ENCODE measurements around the gene SULT1A2.
"Not testable (repeated sequence)": the region's sequence is repeated elsewhere in the genome, so short reads cannot be mapped to it uniquely, and the experiment has no call there.

SULT1A2 gene

DNA sequence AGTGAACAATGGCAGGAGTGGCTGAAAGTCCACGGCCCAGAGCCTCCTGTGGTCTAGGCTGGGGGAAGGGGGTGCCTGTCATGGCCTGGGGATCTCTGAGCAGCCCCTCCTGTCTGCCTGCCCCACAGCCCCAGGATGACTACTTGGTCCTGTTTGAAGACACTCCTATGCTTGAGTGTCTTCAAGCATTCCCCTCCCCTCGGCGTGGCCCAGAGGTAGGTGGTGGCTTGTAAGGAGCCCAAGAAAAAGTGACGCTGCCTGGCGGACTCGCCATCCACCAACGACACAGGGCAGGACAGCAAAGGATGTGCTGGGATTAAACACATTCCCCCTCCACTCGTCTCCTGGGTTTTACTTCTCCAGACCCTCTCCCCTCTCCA, 7.3 kb upstream of the SULT1A2 start:
- Histone ChIP-seq H3K27ac (ENCODE audit: low read depth, low read length, poor library complexity, severe bottlenecking) (no peak overlapping the region), H3K4me3 (ENCODE audit: low read depth, low read length, poor library complexity, severe bottlenecking) (no peak overlapping the region), H3F3A (ENCODE audit: insufficient read depth, low read length) (no peaks in the 10 kb centered on the region), H3K9ac (ENCODE audit: low read length) (no peak overlapping the region), H4K20me1 (ENCODE audit: insufficient read depth, low read length) (no peaks in the 10 kb centered on the region), H3K36me3 (ENCODE audit: insufficient read depth, low read length) (no peaks in the 10 kb centered on the region), H3K4me1 (ENCODE audit: insufficient read depth, low read length, severe bottlenecking) (peaks cover 5% of the 10 kb centered on the region), H3K79me2 (ENCODE audit: insufficient read depth, low read length) (no peaks in the 10 kb centered on the region), H3K4me2 (ENCODE audit: low read length) (no peak overlapping the region), H3K9me2 (ENCODE audit: low read depth, low read length) (no peaks in the 10 kb centered on the region), H2AFZ (ENCODE audit: low read length) (no peak overlapping the region), H3K27me3 (ENCODE audit: insufficient read depth, low read length) (no peaks in the 10 kb centered on the region), H3K9me3 (ENCODE audit: low read length) (no peaks in the 10 kb centered on the region)
- no peak for TF ChIP-seq EZH2 (IDR thresholded peaks at IDR 0.05; ENCODE audit: borderline replicate concordance, low read length)
- TF ChIP-seq, protein P1, sequence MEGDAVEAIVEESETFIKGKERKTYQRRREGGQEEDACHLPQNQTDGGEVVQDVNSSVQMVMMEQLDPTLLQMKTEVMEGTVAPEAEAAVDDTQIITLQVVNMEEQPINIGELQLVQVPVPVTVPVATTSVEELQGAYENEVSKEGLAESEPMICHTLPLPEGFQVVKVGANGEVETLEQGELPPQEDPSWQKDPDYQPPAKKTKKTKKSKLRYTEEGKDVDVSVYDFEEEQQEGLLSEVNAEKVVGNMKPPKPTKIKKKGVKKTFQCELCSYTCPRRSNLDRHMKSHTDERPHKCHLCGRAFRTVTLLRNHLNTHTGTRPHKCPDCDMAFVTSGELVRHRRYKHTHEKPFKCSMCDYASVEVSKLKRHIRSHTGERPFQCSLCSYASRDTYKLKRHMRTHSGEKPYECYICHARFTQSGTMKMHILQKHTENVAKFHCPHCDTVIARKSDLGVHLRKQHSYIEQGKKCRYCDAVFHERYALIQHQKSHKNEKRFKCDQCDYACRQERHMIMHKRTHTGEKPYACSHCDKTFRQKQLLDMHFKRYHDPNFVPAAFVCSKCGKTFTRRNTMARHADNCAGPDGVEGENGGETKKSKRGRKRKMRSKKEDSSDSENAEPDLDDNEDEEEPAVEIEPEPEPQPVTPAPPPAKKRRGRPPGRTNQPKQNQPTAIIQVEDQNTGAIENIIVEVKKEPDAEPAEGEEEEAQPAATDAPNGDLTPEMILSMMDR (IDR thresholded peaks at IDR 0.05; ENCODE audit: low read length), result no peak

DNA sequence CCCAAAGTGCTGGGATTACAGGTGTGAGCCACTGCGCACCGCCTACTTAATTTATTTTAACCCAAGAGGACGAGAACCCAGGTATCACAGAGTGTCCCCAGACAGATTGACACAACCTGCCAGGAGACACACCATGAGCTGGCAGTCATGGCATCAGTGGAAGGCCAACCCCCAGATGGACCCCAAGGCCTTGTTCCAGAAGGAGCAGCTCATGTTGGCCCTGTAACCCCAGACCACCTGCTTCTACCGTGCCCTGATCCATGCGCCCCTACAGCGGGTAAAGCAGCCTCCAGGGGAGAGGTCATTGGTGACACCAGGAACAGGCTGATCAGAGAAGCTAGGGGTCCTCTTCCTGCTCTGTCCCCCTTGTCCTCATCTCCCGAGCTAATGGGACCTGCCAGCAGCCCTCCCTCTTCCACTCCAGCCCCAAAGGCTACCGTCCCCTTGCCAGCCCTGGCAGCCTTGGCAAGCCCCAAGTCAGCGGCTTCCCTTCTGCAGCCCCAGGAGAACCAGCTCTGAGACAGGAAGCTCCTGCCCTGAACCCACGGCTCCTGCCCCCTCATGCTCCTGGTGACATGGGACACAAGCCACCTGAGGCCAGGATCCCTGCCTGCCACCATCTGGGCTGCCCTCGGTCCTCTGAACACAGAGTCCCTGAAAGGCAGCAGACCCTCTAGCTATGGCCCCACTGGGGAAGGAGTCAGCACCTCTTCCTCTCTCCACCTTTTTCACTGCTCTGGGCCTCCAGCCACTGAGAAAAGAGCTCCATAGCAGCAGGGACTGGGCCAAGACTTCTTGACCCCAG, 6.7 kb upstream of the SULT1A2 start:
- H3K36me3 ChIP-seq (ENCODE audit: insufficient read depth, low read length), result no peaks in the 10 kb centered on the region
- H2AFZ ChIP-seq (ENCODE audit: low read length), result no peak overlapping the region
- no peaks in the 10 kb centered on the region for H3K79me2 ChIP-seq (ENCODE audit: insufficient read depth, low read length)
- no peaks in the 10 kb centered on the region for H3K27me3 ChIP-seq (ENCODE audit: insufficient read depth, low read length)
- peaks cover 5% of the 10 kb centered on the region for H3K4me1 ChIP-seq (ENCODE audit: insufficient read depth, low read length, severe bottlenecking)
- no peaks in the 10 kb centered on the region for H4K20me1 ChIP-seq (ENCODE audit: insufficient read depth, low read length)
- no peak overlapping the region for H3K4me3 ChIP-seq (ENCODE audit: low read depth, low read length, poor library complexity, severe bottlenecking)
- H3K27ac ChIP-seq (ENCODE audit: low read depth, low read length, poor library complexity, severe bottlenecking), result no peak overlapping the region
- no peak overlapping the region for H3K9ac ChIP-seq (ENCODE audit: low read length)
- TF ChIP-seq, protein P1 (IDR thresholded peaks at IDR 0.05; ENCODE audit: low read length), result no peak
- no peak for TF ChIP-seq EZH2 (IDR thresholded peaks at IDR 0.05; ENCODE audit: borderline replicate concordance, low read length)
- H3K9me3 ChIP-seq (ENCODE audit: low read length), result no peaks in the 10 kb centered on the region
- H3F3A ChIP-seq (ENCODE audit: insufficient read depth, low read length), result no peaks in the 10 kb centered on the region
- no peak overlapping the region for H3K4me2 ChIP-seq (ENCODE audit: low read length)
- no peaks in the 10 kb centered on the region for H3K9me2 ChIP-seq (ENCODE audit: low read depth, low read length)

DNA sequence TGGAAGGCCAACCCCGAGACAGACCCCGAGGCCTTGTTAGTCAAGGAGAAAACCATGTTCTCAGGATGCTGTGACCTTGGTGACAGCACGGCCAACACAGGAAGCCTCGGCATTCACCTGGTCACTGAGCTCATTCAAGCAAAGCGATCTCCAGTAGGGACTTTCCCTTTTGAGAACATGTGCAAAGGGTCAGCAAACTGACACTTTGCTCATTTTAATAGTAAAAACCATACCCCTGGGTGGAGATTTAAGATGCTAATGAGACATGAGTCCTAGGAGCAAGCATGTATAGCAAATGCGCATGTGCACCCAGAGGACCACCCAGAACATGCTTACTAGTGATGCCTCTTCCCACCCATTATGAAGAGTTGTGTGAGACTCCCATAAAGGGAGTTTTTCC, 5.7 kb upstream of the SULT1A2 start:
- H3K79me2 ChIP-seq (ENCODE audit: insufficient read depth, low read length), result no peaks in the 10 kb centered on the region
- TF ChIP-seq, protein P1 (IDR thresholded peaks at IDR 0.05; ENCODE audit: low read length), result no peak
- TF ChIP-seq EZH2 (IDR thresholded peaks at IDR 0.05; ENCODE audit: borderline replicate concordance, low read length), result no peak
- no peaks in the 10 kb centered on the region for H3F3A ChIP-seq (ENCODE audit: insufficient read depth, low read length)
- H3K4me2 ChIP-seq (ENCODE audit: low read length), result no peak overlapping the region; the same call in 1 of the 2 replicates
- H3K4me3 ChIP-seq (ENCODE audit: low read depth, low read length, poor library complexity, severe bottlenecking), result no peak overlapping the region
- no peaks in the 10 kb centered on the region for H3K27me3 ChIP-seq (ENCODE audit: insufficient read depth, low read length)
- no peak overlapping the region for H2AFZ ChIP-seq (ENCODE audit: low read length)
- H3K4me1 ChIP-seq (ENCODE audit: insufficient read depth, low read length, severe bottlenecking), result peaks cover 13% of the 10 kb centered on the region
- no peaks in the 10 kb centered on the region for H3K9me3 ChIP-seq (ENCODE audit: low read length)
- H3K9me2 ChIP-seq (ENCODE audit: low read depth, low read length), result no peaks in the 10 kb centered on the region
- H3K9ac ChIP-seq (ENCODE audit: low read length), result no peak overlapping the region
- no peaks in the 10 kb centered on the region for H3K36me3 ChIP-seq (ENCODE audit: insufficient read depth, low read length)
- no peaks in the 10 kb centered on the region for H4K20me1 ChIP-seq (ENCODE audit: insufficient read depth, low read length)
- H3K27ac ChIP-seq (ENCODE audit: low read depth, low read length, poor library complexity, severe bottlenecking), result no peak overlapping the region

DNA sequence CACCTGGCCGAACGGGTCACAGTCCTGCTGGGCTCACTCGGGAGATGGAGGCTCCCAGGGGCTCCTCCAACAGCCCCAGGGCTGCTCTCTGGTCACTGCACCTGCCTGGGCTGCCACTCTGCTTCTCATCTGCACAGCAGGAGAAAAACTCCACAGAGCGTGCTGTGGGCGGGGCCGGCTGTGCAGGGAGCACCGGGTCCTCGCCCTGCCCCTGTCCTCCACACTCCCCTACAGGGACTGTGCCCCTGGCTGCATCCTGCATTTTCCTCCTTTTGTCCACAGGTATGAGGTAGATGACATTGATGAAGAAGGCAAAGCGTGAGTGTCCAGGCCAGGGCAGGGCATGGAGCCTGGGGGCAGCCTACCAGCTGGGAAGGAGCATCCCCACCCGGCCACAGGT, 5.2 kb upstream of the SULT1A2 start:
- H2AFZ ChIP-seq (ENCODE audit: low read length); H4K20me1 ChIP-seq (ENCODE audit: insufficient read depth, low read length); H3K9ac ChIP-seq (ENCODE audit: low read length); H3K27ac ChIP-seq (ENCODE audit: low read depth, low read length, poor library complexity, severe bottlenecking); H3K9me3 ChIP-seq (ENCODE audit: low read length); H3K79me2 ChIP-seq (ENCODE audit: insufficient read depth, low read length); H3F3A ChIP-seq (ENCODE audit: insufficient read depth, low read length); H3K9me2 ChIP-seq (ENCODE audit: low read depth, low read length); H3K4me3 ChIP-seq (ENCODE audit: low read depth, low read length, poor library complexity, severe bottlenecking); H3K4me2 ChIP-seq (ENCODE audit: low read length); H3K36me3 ChIP-seq (ENCODE audit: insufficient read depth, low read length); H3K27me3 ChIP-seq (ENCODE audit: insufficient read depth, low read length): not testable (repeated sequence)
- H3K4me1 ChIP-seq (ENCODE audit: insufficient read depth, low read length, severe bottlenecking), result peaks cover 18% of the 10 kb centered on the region

DNA sequence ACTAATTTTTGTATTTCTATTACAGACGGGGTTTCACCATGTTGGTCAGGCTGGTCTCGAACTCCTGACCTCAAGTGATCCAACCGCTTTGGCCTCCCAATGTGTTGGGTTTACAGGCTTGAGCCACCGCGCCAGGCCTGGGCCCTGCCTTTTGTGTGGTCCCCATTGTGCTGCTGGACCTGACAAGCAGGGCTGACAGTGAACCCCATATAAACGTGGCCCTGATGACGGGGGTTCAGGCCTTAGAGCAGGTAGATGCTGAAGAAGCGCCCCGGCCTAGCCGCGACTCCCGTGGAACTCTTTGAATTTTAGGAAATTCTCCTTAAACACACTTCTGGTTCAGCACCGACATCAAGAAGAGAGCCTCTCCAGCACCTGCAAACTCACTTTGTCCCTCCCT, 4.7 kb upstream of the SULT1A2 start:
- H3K4me1 ChIP-seq (ENCODE audit: insufficient read depth, low read length, severe bottlenecking), result peaks cover 19% of the 10 kb centered on the region
- not testable (repeated sequence) for H3K79me2 ChIP-seq (ENCODE audit: insufficient read depth, low read length); H3F3A ChIP-seq (ENCODE audit: insufficient read depth, low read length); H3K4me3 ChIP-seq (ENCODE audit: low read depth, low read length, poor library complexity, severe bottlenecking); H3K9me2 ChIP-seq (ENCODE audit: low read depth, low read length); H3K36me3 ChIP-seq (ENCODE audit: insufficient read depth, low read length); H3K9me3 ChIP-seq (ENCODE audit: low read length); H3K27ac ChIP-seq (ENCODE audit: low read depth, low read length, poor library complexity, severe bottlenecking); H4K20me1 ChIP-seq (ENCODE audit: insufficient read depth, low read length); H3K27me3 ChIP-seq (ENCODE audit: insufficient read depth, low read length); H3K9ac ChIP-seq (ENCODE audit: low read length); H3K4me2 ChIP-seq (ENCODE audit: low read length); H2AFZ ChIP-seq (ENCODE audit: low read length)

Data from OCI-LY1 (cell line).